Stimulated activated CD4-positive, alpha-beta T cell treated with anti-CD3 and anti-CD28 coated beads, Interleukin-4, amount 100 ng/mL, for 4 hours (primary cell): ENCODE measurements around the gene IKZF1.
"Not testable (repeated sequence)": the region's sequence is repeated elsewhere in the genome, so short reads cannot be mapped to it uniquely, and the experiment has no call there.

Experiments
- DNase-seq, 2 experiments: peaks; one replicate each; pipeline ENCODE4 v3.0.0-alpha.2; 2020

IKZF1 gene

DNA sequence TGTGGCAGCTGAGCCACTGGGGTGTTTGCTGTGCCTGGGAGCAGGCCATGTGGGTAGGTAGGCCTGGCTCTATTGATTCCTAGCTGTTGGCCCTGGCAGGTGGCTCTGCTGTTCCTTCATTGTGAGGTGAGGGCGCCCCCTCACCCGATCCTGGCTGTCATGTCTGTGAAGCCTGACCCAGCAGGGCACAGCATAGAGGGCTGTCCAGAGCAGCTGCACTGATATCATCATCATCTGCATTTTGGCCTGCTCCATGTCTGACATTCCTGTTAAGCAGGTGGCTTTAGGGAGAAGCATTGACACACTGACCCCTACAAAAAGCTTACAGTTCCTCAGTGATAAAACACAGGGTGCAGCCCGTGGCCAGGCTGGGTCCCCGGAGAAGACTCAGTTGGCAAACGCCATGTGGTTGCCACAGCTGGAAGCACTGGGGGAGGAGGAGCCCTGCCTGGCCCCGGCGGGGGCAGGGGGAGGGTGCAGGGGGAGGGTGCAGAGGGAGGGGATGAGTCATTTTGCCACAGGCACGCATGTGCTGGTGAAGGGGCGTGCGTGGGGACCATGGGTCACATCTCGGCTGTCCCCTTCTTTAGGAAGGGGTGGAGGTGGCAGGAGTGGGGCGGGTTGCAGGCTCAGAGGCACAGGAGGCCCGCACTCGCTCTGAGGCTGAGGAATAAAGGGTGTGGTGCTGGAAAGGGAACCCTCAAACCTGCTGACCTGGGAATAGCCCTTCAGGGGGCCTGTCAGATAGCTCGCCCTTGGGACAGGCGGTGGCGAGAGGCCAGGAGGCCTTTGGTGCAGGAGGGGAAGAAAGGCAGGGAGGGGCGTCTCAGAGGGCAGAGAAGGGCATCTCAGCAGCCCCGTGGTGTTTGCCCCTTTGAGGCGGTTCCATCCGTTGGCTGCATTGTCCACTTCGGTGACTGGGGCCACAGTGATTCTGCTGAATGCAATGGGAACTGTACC lies 31.6 kb downstream of the IKZF1 start:
- DNase-seq = peak; percentile 82 to 92

DNA sequence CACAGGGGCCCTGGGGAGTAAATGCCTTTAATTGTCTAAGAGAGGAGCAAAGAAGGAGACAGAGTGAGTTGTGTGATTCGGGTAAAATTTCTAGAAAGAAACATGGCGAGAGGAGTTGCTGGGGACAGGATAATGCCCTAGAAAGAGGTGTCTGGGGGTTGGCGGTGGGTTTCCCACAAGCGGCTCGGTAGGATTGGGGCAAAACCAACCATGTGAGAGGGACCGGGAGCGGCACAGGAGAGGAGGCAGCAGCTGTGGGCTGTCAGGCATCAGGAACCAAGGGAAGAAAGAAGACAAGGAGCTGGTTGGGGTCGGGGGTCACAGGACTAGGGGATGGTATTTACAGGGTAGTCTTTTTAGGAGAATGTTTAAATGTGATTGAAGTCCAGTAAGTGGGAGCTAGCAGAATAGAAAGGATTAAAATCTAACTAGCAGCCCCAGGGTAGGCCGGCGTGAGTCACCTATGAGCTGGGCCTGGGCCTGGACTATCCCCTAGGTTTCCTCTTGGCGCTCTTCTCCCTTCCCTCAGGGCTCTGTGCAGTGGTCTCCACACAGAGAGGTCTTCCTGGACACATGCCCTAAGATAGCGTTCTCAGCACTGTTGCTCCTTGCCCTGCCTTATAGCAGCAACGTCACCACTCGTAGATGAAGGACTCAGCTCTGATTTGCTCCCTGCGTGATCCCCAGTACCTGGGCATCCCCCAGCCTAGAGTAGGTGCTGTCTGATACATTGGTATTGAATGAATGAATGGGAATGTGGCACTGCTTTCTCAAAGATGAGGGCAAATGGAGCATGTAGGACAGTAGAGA lies 32.6 kb downstream of the IKZF1 start:
- peak in 1 of 2 experiments; percentile 44 for DNase-seq

DNA sequence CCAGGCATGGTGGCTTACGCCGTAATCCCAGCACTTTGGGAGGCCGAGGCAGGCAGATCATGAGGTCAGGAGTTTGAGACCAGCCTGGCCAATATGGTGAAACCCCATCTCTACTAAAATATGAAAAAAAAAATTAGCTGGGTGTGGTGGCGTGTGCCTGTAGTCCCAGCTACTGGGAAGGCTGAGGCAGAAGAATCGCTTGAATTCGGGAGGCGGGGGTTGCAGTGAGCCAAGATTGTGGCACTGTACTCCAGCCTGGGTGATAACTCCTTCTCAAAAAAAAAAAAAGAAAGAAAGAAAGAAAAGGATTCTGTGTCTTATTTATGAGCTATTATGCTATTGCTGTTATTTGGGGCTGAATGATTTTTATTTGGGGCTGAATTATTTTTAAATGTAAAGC lies 35.0 kb downstream of the IKZF1 start:
- DNase-seq = not testable (repeated sequence)

DNA sequence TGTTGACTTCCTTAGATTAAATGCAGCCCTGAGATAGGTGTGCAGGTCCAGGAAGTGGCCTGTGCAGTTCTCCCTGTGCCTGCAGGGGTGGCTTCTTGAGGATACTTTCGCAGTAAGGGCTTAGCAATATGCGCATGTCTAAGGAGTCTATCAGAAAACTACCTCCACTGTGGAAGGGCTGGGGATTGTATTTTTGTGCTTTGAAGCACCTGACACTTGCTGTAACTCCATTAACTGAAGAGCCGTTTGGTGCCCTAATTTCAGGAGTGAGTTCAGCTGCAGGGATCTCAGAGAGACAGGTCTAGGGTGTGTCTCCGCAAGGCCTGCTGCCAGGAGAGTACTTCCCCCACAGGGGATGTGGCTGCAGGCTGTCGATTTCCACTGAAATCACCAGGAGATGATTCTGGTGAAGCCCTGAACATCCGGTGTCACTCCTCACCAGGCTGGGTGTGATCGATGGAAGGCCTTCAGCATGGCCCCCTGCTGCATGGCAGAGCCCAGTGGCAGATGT lies 35.5 kb downstream of the IKZF1 start:
- peak in 1 of 2 experiments; percentile 56 for DNase-seq

DNA sequence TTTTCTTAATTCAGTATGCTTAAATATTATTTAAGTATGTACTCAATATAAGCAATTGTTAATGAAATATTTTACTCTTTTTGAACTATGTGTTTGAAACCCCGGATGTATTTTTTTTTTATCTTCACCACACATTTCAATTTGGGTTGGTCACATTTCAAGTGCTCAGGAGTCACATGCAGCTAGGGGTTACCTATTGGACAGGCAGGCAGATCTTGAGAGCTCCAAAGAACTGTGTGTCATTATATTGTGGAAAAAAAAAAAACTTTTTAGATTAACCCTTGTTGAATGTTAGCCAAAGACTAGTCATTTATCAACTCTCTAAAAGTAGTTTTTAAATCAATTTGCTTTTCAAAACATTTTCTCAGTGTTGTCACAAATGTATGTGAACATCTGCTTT lies 37.2 kb downstream of the IKZF1 start:
- no peak for DNase-seq

- peak in 1 of 2 experiments; percentile 56 for DNase-seq
Observed at GRCh38 chr7:50342616-50343114, 38.1 kb downstream of the IKZF1 start.

GRCh38 chr7:50346545-50347497 lies 42.3 kb downstream of the IKZF1 start:
- DNase-seq = no peak

DNA sequence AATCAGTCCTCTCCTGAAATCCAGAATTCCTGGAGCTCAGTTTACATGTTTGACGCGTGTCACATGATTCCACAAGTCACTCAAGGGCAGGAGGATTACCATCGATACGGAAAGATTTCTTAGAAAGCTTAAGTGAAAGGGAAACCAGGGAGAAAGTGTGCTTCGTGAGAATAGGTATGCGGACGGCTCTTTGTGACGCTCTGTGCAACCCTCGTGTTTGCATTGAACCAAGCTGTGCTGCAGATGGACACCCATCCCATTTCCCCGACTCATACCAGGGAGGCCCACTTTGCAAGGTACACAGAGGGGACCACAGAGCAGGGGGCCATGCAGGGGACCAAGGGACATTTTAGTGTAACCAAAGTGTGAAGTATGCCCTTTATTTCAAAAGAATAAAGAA lies 43.2 kb downstream of the IKZF1 start:
- peak in 1 of 2 experiments; percentile 47 for DNase-seq

GRCh38 chr7:50348469-50349162 lies 44.1 kb downstream of the IKZF1 start:
- DNase-seq = no peak

DNA sequence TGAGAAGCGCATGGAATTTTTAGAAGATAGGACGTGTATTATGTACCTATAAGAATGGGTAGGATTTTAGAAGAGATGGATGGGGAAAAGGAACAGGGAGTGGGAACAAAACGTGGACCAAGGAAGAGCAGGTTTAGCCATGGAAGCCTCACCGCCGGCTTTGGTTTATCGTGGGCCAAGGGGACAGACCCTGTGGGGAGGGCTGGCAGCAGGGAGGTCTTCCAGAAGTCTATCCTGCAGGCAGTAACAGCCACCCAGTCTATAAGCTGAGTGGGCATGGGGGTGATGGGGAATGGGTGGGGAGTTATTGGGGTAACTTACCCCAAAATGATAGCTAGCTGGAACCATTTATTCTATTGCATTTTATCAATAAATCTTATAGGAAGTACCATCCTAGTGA lies 44.9 kb downstream of the IKZF1 start:
- no peak for DNase-seq

GRCh38 chr7:50349963-50350944 lies 45.7 kb downstream of the IKZF1 start:
- DNase-seq = peak; percentile 72 to 82

- DNase-seq = no peak
Observed at GRCh38 chr7:50351267-50351666, 46.8 kb downstream of the IKZF1 start.

- no peak for DNase-seq
Observed at GRCh38 chr7:50352282-50352681, 47.8 kb downstream of the IKZF1 start.

DNA sequence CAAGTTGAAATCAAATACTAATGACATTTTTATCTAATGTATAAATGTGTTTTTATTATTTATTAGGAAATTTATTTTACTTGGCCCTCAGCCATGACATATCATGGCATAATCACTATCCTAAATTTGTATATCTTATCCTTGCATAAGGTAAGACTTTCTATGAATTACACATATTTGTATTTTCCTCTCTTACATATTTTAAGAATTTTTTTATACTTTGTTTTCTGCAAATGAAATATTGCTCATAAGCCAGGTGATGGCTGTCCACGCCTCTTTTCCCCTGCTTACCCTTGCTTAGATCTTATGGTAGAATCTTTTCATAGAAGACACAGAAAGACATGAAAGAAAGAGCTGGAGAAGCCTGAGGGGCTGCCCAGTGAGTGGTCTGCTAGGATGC lies 48.2 kb downstream of the IKZF1 start:
- DNase-seq = no peak

DNA sequence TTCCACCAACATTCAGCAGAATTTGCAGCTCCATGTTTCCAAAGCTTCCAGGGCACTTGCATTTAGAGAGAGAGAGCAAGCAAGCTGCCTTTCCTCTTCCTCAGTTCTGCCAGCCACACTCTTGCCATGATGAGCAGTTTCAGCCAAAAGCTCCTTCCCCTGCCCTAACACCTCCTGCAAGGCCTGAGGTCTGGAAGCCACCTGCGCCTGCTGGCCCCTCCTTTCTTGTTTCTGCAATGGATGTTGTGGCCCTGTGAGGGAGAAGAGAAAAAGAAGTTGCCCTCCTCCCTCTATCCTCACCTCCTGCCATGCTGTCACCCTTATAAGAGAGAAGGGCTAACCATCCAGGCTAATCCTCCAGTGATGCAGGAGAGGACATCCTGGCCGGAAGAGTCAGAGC lies 48.7 kb downstream of the IKZF1 start:
- DNase-seq = no peak

DNA sequence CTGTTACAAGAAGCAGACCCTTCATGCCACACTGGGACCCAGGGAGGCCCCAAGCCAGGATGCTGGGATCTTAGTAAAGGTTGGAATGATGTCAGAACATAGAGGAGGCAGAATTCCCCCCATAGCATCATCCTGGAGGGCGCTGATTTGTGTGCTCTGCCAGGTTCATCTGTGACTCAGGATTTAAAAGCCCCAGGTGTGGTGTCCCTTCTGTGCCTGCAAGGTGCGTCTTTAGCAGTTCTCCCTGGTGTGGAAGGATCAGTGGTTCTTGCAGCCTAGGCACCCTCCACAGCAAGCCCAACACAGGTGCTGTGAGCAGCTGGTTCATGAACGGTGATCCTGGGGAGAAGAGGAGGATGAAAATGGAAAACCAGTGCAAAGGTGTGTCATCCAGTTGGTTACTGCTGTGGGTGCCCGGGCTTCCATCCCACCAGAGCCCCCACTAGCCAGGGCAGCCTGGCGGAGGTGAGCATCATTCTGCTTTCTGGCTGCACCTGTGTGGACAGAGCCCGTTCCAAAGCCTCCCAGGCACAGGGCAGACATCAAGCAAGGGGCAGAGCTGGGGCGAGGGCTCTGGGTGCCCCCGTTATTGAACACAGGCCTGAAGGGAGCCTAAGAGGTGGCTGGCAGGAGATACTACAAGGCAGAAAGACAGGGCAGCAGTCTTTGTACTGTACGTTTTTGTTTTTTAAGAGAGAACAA lies 49.5 kb downstream of the IKZF1 start:
- DNase-seq = no peak

DNA sequence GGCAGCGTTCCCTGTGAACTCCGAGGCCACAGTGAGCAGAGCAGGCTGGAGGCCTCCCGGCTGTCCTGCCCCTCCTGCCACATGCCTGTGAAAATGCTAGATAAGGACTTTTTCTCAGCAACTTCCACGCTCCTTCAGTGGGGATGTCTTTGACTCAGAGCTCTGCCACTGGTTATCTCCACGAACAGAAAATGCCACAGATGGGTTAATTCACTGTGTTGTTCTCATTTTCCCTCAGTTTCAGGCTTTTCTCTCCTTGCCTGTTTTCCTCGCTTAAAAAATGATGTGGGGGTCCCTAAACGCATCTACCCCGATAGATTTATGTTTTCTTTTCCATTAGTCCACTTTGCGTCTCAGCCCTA lies 51.3 kb downstream of the IKZF1 start:
- DNase-seq = no peak

DNA sequence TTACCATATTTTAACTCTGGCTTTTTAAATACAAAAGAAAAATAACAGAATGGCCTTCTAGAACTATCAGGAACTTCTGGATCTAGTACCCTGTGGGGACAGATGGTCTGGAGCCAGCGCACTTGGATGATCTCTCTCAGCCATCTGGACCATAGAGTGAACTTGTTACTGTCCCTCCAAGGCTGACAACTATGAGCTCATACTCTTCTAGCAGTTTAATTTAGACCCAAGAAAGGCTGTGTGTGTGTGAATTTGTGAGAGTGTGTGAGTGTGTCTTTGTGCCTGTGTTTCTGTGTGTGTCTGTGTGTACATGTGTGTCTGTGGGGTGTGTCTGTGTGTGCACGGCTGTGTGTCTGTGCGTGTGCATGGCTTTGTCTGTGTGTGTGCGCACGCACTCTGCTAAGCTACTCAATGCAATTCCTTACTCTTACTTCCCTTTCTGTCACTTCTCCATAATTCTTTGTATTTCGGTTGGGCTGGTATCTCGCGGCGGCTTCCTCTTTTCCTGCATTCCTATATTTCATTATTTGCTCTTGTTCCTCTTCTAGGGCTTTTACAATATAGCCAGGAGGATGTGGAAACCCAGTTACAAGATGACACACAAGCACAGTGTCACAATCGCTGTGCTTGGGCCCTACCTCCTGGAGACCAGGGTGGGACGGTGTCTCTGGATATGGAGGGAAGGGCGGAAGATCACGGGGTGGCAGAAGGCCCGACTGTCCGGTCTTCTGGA lies 51.9 kb downstream of the IKZF1 start:
- no peak for DNase-seq

DNA sequence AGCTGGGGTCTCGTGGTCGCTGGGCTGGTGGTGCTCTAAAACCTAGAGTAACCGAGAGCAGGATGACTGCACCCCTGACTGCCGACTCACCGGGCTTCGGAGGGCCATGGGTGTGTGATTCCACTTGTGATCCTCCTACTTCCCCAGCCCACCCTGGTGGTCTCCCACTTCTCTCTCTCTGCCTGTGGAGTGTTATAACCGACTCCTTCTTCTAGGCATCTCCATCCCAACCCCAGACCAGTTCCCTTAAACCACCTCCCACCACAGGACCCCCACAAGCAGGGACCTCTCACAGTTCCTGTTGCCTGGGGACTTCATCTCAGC lies 52.4 kb downstream of the IKZF1 start:
- DNase-seq = no peak
